GM19372 (cell line): ENCODE data around the gene SLC25A41.
A peak's percentile ranks its signal among the peaks of the same experiment; 100 is the strongest.

Experiments used
- ATAC-seq: cut with Tn5 transposase; IDR thresholded peaks from one replicate; pipeline ENCODE4 v1.9.1; 2021; ENCODE audit warnings: mild to moderate bottlenecking, low read depth, moderate library complexity; ENCODE audit not compliant: unreplicated experiment

SLC25A41 gene

GRCh38 chr19:6433663-6434062, at the start of gene SLC25A41:
Gene SLC25A41 (minus strand): TSS chr19:6433763. CDS start chr19:6433693, 70 bp downstream.
- ATAC-seq = no peak

GRCh38 chr19:6483235-6483634, 49.7 kb upstream of the SLC25A41 start:
- ATAC-seq = no peak

GRCh38 chr19:6482343-6482686, 48.8 kb upstream of the SLC25A41 start:
- ATAC-seq = no peak

- ATAC-seq = peak; percentile 53
These were observed 48.2 kb upstream of the SLC25A41 start, which contains the start of gene DENND1C for GRCh38 chr19:6481541-6482342. Gene DENND1C (minus strand): TSS chr19:6481787. CDS start chr19:6481695, 92 bp downstream.

- ATAC-seq = peak; percentile 19
These were observed 47.4 kb upstream of the SLC25A41 start for GRCh38 chr19:6480848-6481415.

GRCh38 chr19:6479836-6480398, 46.4 kb upstream of the SLC25A41 start:
- ATAC-seq = no peak

- ATAC-seq = no peak
These were observed 45.3 kb upstream of the SLC25A41 start for GRCh38 chr19:6478815-6479214.

- no peak for ATAC-seq
These were observed 43.4 kb upstream of the SLC25A41 start for GRCh38 chr19:6476896-6477431.

GRCh38 chr19:6476155-6476895, 42.8 kb upstream of the SLC25A41 start:
- no peak for ATAC-seq

- ATAC-seq = no peak
These were observed 42.0 kb upstream of the SLC25A41 start for GRCh38 chr19:6475321-6476108.

GRCh38 chr19:6473647-6474046, 40.1 kb upstream of the SLC25A41 start:
- no peak for ATAC-seq

GRCh38 chr19:6472713-6473112, 39.1 kb upstream of the SLC25A41 start:
- no peak for ATAC-seq

GRCh38 chr19:6471076-6471475, 37.5 kb upstream of the SLC25A41 start:
- no peak for ATAC-seq

- no peak for ATAC-seq
These were observed 36.6 kb upstream of the SLC25A41 start for GRCh38 chr19:6470173-6470572.

- ATAC-seq = no peak
These were observed 33.8 kb upstream of the SLC25A41 start for GRCh38 chr19:6467384-6467783.

- ATAC-seq = no peak
These were observed 33.1 kb upstream of the SLC25A41 start for GRCh38 chr19:6466526-6467248.

- ATAC-seq = no peak
These were observed 32.1 kb upstream of the SLC25A41 start for GRCh38 chr19:6465663-6466062.

- ATAC-seq = no peak
These were observed 31.4 kb upstream of the SLC25A41 start for GRCh38 chr19:6465006-6465405.

- no peak for ATAC-seq
These were observed 30.7 kb upstream of the SLC25A41 start, which contains the start of gene CRB3 for GRCh38 chr19:6464070-6464873. Gene CRB3 (plus strand): TSS chr19:6464271. CDS start chr19:6464702, 431 bp downstream.
